Measurements from ENCODE around the gene KRTAP1-4.
A peak's percentile ranks its signal among the peaks of the same experiment; 100 is the strongest.
"Not testable (repeated sequence)": the region's sequence is repeated elsewhere in the genome, so short reads cannot be mapped to it uniquely, and the experiment has no call there.

The KRTAP1-4 gene

DNA sequence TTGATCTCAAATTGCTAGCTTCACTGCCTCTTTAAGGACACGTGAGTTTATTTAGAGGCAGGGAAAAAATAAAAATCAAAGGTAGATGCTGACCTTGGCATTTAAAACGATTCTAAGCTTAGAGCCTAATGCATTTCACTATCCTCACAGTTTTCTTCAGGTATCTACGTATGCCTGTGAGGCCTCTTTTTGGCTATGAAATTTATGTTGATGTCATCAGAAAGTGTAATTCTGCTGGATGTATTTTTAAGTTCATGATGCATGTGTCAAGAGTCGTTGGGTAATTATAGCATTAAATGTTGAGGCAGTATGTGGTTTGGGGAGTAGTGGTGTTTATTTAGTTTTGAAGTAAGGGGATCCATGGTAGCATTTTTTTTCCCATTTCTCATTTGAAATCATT lies 26.1 kb downstream of the KRTAP1-4 start:
- DNase-seq (ENCODE audit: low spot score): no peak

DNA sequence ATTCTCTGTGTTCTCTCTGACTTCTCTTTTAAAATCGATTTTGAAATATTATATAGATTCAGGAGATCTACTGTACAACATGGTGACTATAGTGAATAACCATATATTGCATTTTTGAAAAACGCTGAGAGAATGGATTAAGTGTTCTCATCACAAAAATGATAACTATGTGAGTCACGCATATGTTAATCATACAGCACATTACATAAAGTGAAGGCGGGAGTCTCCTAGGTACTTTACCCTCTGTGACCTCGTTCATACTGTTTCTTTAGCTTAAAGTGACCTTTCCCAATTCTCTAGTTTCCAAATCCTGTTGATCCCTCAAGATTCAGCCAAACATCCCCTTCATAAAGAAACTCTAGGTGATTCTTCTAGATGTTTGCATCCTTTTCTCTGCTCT lies 27.2 kb downstream of the KRTAP1-4 start:
- peak; percentile 17 for DNase-seq (ENCODE audit: low spot score)

DNA sequence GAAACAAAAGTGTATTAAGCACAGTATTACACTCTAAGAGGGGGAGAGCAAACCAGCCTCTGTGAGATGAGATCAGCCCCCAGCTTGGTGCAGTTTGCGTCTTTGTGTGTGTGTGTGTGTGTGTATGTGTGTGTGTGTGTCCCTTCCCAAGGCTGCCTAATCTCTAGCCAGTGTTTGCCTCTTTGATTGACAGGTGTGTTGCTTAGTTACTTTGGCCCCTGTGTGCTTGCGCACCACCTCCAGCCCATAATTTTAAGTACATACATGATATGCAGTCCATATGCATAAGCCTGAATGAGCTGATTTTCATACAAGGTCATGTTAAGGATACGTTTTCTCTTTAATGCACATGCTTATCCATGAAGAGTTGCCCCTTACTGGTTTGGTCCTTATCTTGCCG lies 28.2 kb downstream of the KRTAP1-4 start:
- DNase-seq (ENCODE audit: low spot score): no peak

DNA sequence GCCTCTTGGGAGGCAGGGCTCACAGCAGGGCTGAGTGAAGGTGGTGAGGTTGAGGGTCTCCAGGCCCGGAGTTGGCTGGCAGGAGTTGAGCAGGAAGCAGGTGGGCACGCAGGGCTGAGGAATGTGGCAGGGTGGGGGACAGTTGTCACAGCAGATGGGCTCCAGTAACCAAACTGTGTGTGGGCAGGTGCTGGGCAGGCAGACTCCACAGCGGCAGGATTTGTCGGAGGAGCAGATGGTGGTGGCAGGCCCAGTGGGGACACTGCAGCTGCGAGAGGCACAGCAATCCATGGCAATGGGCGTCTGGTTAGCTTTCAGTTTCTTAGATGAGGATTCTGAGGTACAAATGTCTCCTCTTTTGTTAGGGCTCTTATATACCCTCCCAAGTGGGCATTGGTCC lies 30.4 kb downstream of the KRTAP1-4 start, which contains the start of gene KRTAP3-2:
Gene KRTAP3-2, minus strand, starts transcription at position 344 of the 400 bp plus-strand sequence. Its CDS starts 53 bp downstream, at position 291.
- not testable (repeated sequence) for DNase-seq (ENCODE audit: low spot score)

DNA sequence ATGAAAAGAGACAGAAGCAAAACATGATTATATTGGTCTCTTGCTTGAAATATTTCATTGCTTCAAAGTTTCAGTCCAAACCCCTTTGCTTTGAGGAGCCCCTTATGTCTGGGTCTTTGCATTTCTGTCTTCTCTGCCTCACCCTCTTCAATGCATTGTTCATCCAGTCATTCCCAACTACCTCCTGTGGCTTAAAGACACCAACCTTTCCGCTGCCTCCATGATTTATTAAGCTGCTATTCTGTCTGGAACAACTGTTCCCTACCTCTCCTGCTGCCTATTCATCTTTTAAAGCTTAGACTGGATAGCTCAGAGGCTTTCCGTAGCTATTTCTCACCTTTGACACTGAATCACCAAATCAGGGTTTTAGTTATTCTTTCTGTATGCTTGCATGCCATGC lies 32.6 kb downstream of the KRTAP1-4 start:
- DNase-seq (ENCODE audit: low spot score): no peak

DNA sequence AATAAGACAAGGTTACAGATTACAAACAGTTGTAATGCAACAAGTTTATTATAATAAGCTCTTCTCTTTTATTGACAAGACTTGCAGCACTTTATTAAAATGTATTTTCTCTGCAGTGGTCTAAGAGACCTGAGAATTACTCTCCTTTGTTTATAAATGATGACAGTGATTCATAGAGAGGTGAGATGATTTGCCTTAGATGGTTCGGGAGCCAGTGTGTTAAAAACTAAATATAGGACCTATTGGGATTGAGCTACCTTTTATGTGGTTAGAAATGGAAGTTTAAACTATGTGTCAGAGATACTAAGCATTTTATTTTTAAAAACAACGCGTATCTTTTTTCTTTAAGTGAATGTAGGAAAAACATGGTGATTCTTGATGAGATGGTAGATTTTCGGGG lies 33.2 kb downstream of the KRTAP1-4 start:
- DNase-seq (ENCODE audit: low spot score): no peak

DNA sequence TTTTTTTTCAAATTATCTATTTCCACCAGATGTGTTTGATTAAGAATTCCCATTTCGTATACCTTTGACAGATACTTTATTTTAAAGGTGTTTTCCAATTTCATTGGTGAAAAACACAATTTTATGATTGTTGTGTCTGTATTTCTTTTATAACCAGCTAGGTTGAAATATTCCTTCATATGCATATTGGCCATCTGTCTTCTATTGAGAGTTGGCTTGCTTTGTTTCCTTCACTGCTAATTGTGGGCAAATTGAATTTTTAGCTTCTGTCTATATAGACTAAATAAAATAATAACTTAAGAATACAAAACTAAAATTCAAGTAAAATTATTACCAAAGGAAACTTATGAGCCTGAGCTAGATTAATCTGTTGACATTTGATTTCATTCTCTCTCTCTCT lies 34.9 kb downstream of the KRTAP1-4 start:
- no peak for DNase-seq (ENCODE audit: low spot score)

DNA sequence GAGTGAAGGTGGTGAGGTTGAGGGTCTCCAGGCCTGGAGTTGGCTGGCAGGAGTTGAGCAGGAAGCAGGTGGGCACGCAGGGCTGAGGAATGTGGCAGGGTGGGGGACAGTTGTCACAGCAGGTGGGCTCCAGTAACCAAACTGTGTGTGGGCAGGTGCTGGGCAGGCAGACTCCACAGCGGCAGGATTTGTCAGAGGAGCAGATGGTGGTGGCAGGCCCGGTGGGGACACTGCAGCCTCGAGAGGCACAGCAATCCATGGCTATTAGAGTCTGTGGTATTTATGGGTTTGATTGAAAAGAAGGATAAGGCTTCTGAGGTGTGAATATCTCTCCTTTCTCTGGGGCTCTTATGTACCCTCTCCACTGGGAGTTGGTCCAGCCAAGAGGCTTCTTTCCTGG lies 36.2 kb downstream of the KRTAP1-4 start, which contains the start of gene KRTAP3-3:
Gene KRTAP3-3, minus strand, starts transcription at position 326 of the 400 bp plus-strand sequence. Its CDS starts 67 bp downstream, at position 259.
- DNase-seq (ENCODE audit: low spot score): no peak

DNA sequence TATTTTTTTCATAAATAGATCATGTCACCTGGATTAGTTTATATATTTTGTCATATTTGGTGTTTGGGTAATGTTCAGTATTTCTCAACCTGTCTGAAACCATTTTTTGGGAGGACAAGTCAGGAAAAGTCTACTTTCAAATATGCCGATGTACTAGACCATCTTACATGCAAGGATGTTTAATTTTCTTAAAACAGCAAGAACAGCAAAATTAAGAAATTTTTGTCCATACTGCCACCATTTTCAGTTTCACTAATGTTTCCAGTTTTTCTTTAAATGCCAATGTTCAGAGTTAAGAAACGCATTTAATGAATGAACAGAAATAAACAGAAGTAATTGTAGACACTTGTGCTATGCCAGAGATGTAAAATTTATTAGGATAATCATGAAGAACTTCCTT lies 36.9 kb downstream of the KRTAP1-4 start:
- no peak for DNase-seq (ENCODE audit: low spot score)

DNA sequence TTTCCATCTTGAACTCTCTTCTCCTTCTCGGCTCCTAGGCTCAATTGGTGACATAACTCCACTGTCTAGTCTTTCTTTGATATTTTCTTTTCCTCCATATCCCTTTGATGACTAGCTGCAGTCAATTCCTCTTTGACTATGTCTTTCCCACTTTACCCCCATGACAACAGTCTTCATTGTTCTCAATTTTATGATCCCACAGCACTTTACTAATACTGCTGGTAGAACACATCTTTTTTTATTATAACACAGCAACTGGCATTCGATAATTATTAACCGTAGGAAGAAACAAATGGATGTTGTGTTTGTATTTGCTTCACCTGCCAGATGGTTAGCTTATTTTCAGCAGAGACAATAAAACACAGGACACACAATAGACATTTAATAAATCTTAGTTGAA lies 37.3 kb downstream of the KRTAP1-4 start:
- DNase-seq (ENCODE audit: low spot score): peak; percentile 26

DNA sequence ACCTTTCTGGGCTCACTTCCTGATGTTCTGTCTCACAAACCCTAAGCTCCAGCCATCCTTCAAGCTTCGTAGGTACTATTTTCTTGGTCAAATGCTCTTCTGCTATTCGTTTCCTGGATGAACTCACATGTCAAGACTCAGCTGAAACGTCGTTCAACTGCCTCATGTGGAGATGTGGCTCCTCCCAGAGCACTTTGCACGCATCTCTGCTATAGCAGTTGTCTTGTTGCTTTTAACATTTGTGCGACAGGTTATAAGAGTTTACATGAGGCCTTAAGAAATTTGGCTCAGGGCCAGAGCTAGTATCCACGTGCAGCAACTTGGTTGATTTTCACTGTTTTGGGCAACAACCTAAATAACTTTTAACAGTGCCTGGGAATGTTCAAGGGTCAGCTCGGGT lies 43.1 kb downstream of the KRTAP1-4 start:
- no peak for DNase-seq (ENCODE audit: low spot score)

DNA sequence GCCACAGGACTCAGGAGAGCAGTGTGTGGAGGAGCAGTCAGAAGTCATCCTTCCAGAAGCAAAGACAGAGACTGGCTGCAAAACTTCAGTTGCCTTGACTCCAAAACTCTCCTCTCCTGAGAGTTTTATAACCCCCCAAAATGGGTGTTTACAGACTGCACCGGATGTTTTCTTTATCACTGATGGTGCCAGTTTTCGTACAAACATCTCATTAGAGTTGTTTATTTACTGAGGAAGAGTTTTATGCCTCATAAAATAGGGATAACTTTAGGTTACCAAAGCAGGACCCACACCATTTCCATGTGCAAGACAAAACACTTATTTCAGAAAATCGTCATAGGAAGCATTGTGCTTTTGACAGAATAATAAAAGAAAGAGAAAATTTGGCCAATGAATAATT lies 45.8 kb downstream of the KRTAP1-4 start, which contains the start of gene KRT40:
Gene KRT40, minus strand, starts transcription at position 101 of the 400 bp plus-strand sequence. Its CDS starts 53 bp downstream, at position 48.
- DNase-seq (ENCODE audit: low spot score): no peak

DNA sequence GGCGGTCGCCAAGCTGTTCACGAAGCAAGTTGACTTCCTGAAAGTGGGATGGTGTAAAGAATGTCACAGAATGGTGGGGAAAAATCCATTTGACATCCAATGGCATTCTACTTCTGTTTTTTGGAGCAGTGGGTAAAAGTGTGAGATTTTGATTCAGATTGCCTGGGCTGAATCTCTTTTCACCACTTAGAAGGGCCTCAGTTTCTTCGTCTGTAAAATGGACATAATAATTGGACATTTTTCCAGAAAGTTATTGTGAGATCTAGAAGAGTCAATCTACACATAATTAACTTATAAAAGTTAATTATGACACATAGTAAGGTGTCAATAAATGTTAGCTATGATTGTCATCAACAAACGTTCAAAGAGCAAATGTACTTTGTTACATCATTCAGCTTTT lies 48.9 kb downstream of the KRTAP1-4 start:
- DNase-seq (ENCODE audit: low spot score): no peak

DNA sequence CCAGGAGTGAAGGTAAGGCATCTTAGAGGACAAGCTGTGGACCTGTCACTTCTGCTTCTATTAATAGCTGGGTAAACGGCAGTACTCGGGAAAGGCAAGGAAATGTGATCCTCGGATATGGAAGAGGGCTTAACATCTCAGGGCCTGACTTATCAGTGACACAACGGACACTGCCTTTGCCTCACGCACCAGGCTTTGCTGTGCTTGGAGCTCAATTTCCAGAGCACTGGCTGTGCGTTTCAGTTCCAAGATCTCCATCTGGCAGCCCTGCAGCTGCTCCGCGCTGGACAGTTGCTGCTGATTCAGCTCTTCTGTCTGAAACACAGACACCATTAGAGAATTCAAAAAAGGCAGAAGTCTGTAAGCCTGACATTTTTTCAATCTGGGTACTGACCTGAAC lies 49.4 kb downstream of the KRTAP1-4 start:
- DNase-seq (ENCODE audit: low spot score): no peak

DNA sequence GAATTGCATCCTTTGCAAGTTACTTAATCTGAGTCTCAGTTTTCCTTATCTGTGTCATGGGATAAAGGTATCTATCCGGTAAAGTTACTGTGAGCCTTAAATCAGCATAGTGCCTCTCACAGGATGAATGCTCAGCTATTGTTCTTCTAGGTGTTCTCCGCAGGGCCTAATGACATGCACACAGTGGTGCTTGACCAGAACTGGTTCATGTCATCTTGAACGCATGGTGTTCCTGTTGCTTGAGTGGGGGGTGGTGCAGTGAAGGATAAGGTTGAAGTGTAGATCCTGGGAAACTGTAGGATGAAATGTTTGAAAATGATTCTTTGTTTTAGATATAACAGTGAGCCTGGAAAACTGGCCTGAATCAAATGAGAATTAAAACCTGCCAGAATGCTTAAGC lies 49.9 kb downstream of the KRTAP1-4 start:
- no peak for DNase-seq (ENCODE audit: low spot score)

All from COLO829 (cell line).